HEK293T (cell line): ENCODE measurements around the gene SHROOM4.
A peak's percentile ranks its signal among the peaks of the same experiment; 100 is the strongest.

ENCODE experiments used
- CTCF ChIA-PET: fragments of 350-600 bp; formaldehyde crosslinking; extraction: SDS; loops from one replicate; lab custom pipeline; 2021; ENCODE audit warnings: antibody characterized with exemption, inconsistent platforms; lab: Yijun Ruan, JAX
- POLR2A ChIA-PET: fragments of 350-600 bp; formaldehyde crosslinking; extraction: SDS; loops from one replicate; lab custom pipeline; 2020; ENCODE audit warnings: antibody characterized with exemption, inconsistent platforms; lab: Yijun Ruan, JAX
- DNase-seq: peaks from one replicate; pipeline ENCODE4 v3.0.0; 2012; ENCODE audit warnings: mixed read lengths; ENCODE audit errors: extremely low spot score
- ARNT ChIP-seq: fragments of 450-650 bp; IDR thresholded peaks from 2 replicates; pipeline ENCODE4 v1.6.1; 2017; ENCODE audit warnings: mild to moderate bottlenecking
- BHLHE40 ChIP-seq: fragments of 450-650 bp; IDR thresholded peaks from 2 replicates; pipeline ENCODE4 v1.6.1; 2016; ENCODE audit warnings: mild to moderate bottlenecking, moderate library complexity, borderline replicate concordance
- CTBP1 ChIP-seq: fragments of 450-650 bp; IDR thresholded peaks from 2 replicates; pipeline ENCODE4 v1.6.1; 2016; ENCODE audit warnings: borderline replicate concordance
- ELF4 ChIP-seq: fragments of 450-650 bp; IDR thresholded peaks from 2 replicates; pipeline ENCODE4 v1.6.1; 2017; ENCODE audit warnings: antibody characterized with exemption
- FOXA1 ChIP-seq: fragments of 450-650 bp; IDR thresholded peaks from 2 replicates; pipeline ENCODE4 v1.6.1; 2016; ENCODE audit warnings: mild to moderate bottlenecking
- FOXK2 ChIP-seq: fragments of 450-650 bp; IDR thresholded peaks from 2 replicates; pipeline ENCODE4 v1.6.1; 2016; ENCODE audit warnings: mild to moderate bottlenecking
- FOXM1 ChIP-seq: fragments of 450-650 bp; IDR thresholded peaks from 2 replicates; pipeline ENCODE4 v1.6.1; 2017; ENCODE audit warnings: mild to moderate bottlenecking, borderline replicate concordance
- HDGF ChIP-seq: fragments of 450-650 bp; IDR thresholded peaks from 2 replicates; pipeline ENCODE4 v1.6.1; 2017; ENCODE audit warnings: antibody characterized with exemption, borderline replicate concordance
- L3MBTL2 ChIP-seq: fragments of 450-650 bp; conservative IDR thresholded peaks from 2 replicates; pipeline ENCODE4 v1.6.1; 2016; ENCODE audit warnings: mild to moderate bottlenecking
- LEF1 ChIP-seq: fragments of 450-650 bp; IDR thresholded peaks from 2 replicates; pipeline ENCODE4 v1.6.1; 2017; ENCODE audit warnings: mild to moderate bottlenecking, borderline replicate concordance
- NFRKB ChIP-seq: fragments of 450-650 bp; IDR thresholded peaks from 2 replicates; pipeline ENCODE4 v1.6.1; 2016; ENCODE audit warnings: mild to moderate bottlenecking, moderate library complexity
- PKNOX1 ChIP-seq: fragments of 450-650 bp; IDR thresholded peaks from 2 replicates; pipeline ENCODE4 v1.6.1; 2016
- SP1 ChIP-seq: fragments of 450-650 bp; IDR thresholded peaks from 2 replicates; pipeline ENCODE4 v1.6.1; 2017
- SUZ12 ChIP-seq: fragments of 450-650 bp; IDR thresholded peaks from 2 replicates; pipeline ENCODE4 v1.6.1; 2016; ENCODE audit warnings: mild to moderate bottlenecking
- TARDBP ChIP-seq: fragments of 450-650 bp; IDR thresholded peaks from 2 replicates; pipeline ENCODE4 v1.6.1; 2016
- ZNF384 ChIP-seq: fragments of 450-650 bp; IDR thresholded peaks from 2 replicates; pipeline ENCODE4 v1.6.1; 2016

Gene SHROOM4

GRCh38 chrX:50711907-50712306 lies 102.1 kb downstream of the SHROOM4 start:
- TF ChIP-seq ZNF384 (no peak), L3MBTL2 (no peak), TARDBP (no peak), PKNOX1 (no peak), FOXM1 (no peak), ELF4 (no peak), FOXK2 (no peak), ARNT (no peak)
- ChIA-PET CTCF (no interaction called here), POLR2A (no interaction called here)
- no peak for DNase-seq

GRCh38 chrX:50707955-50708699 lies 105.9 kb downstream of the SHROOM4 start:
- CTCF ChIA-PET: no interaction called here
- POLR2A ChIA-PET: no interaction called here
- TF ChIP-seq CTBP1: 0 out of 2 replicates have a peak, but pooled peaks have one; percentile 21
- peak; percentile 36; the same call in 1 of the 2 replicates for TF ChIP-seq PKNOX1
- no peak for TF ChIP-seq LEF1
- 0 out of 2 replicates have a peak, but pooled peaks have one; percentile 37 for TF ChIP-seq ARNT
- no peak for DNase-seq

- ChIA-PET CTCF (no interaction called here), POLR2A (no interaction called here)
- no peak for DNase-seq
- TF ChIP-seq PKNOX1: peak; percentile 70
- no peak for TF ChIP-seq SUZ12
These were observed 106.6 kb downstream of the SHROOM4 start for GRCh38 chrX:50707405-50707804.

- TF ChIP-seq ARNT (no peak), FOXK2 (no peak), PKNOX1 (no peak), NFRKB (no peak), FOXA1 (no peak), BHLHE40 (no peak), SP1 (no peak), ZNF384 (no peak), TARDBP (no peak), ELF4 (no peak), SUZ12 (no peak), L3MBTL2 (no peak), CTBP1 (no peak), FOXM1 (no peak)
- CTCF ChIA-PET: no interaction called here
These were observed 109.0 kb downstream of the SHROOM4 start for GRCh38 chrX:50705042-50705441.

GRCh38 chrX:50704360-50704759 lies 109.6 kb downstream of the SHROOM4 start:
- no peak for TF ChIP-seq FOXM1
- TF ChIP-seq PKNOX1: no peak
- TF ChIP-seq TARDBP: no peak
- TF ChIP-seq SUZ12: no peak
- TF ChIP-seq FOXK2: no peak
- ChIA-PET CTCF (no interaction called here), POLR2A (no interaction called here)
- DNase-seq: no peak

More at GRCh38 chrX:50705042-50705441, 109.0 kb downstream of the SHROOM4 start:
- no peak for DNase-seq
- POLR2A ChIA-PET: no interaction called here

- TF ChIP-seq ZNF384: no peak
- TF ChIP-seq FOXK2: no peak
- TF ChIP-seq SP1: no peak
- no peak for TF ChIP-seq ELF4
- no peak for TF ChIP-seq CTBP1
- TF ChIP-seq FOXM1: no peak
- TF ChIP-seq LEF1: no peak
- no peak for TF ChIP-seq BHLHE40
- TF ChIP-seq ARNT: no peak
- TF ChIP-seq SUZ12: no peak
- no peak for TF ChIP-seq TARDBP
- TF ChIP-seq NFRKB: no peak
- no peak for TF ChIP-seq HDGF
- POLR2A ChIA-PET: no interaction called here
- CTCF ChIA-PET: no interaction called here
- DNase-seq: no peak
These were observed 113.1 kb downstream of the SHROOM4 start for GRCh38 chrX:50700921-50701320.
